Testis (tissue), 3 donors: ENCODE measurements around the gene RNF148. TPM values are rescaled to one million over a fixed set of nuclear protein-coding genes. Genes with fewer than 3 reads are reported as not detected.
"Not testable (repeated sequence)": the region's sequence is repeated elsewhere in the genome, so short reads cannot be mapped to it uniquely, and the experiment has no call there.

Experiments used
- DNase-seq: peaks from one replicate; pipeline ENCODE4 v3.0.0-alpha.2; 2019
- H3K27ac ChIP-seq, 2 donors: fragments of 200-600 bp; sonication (generic); one replicate each; pipeline ENCODE4 v1.5.1; 2019
- H3K27me3 ChIP-seq: fragments of 200-600 bp; sonication (generic); one replicate; pipeline ENCODE4 v1.5.1; 2019
- H3K36me3 ChIP-seq: fragments of 200-600 bp; sonication (generic); one replicate; pipeline ENCODE4 v1.5.1; 2017; ENCODE audit warnings: low read depth; ENCODE audit errors: missing control alignments
- H3K4me1 ChIP-seq: fragments of 200-600 bp; sonication (generic); one replicate; pipeline ENCODE4 v1.5.1; 2019
- H3K4me3 ChIP-seq, 2 donors: fragments of 200-600 bp; sonication (generic); one replicate each; pipeline ENCODE4 v1.5.1; 2017 to 2019
- H3K9me3 ChIP-seq: fragments of 200-600 bp; sonication (generic); one replicate; pipeline ENCODE4 v1.5.1; 2017
- CTCF ChIP-seq, 3 experiments: fragments of 450-650 bp in 2 of 3; fragments of 200-600 bp in 1 of 3; sonication (generic) in 1 of 3; IDR thresholded peaks; one replicate each; pipeline ENCODE4 v1.5.1; 2016 to 2019; ENCODE audit warnings: antibody characterized with exemption in 3 of 3, mild to moderate bottlenecking in 2 of 3, moderate library complexity in 1 of 3
- POLR2A ChIP-seq: fragments of 450-650 bp; IDR thresholded peaks from one replicate; pipeline ENCODE4 v1.6.1; 2017; ENCODE audit warnings: antibody characterized with exemption, mild to moderate bottlenecking, moderate library complexity
- WGBS, 2 donors: methylation state at CpG; one replicate each; pipeline ENCODE4 v1.1.5; 2018; 5-methylcytosine and 5-hydroxymethylcytosine counted together
- intact Hi-C: fragments of 100-400 bp; cut with DNase I; formaldehyde crosslinking; loops from one replicate; pipeline ENCODE4 v1.15.1; 2023; ENCODE audit warnings: low total_unique reads
- polyA plus RNA-seq: library from polyadenylated mRNA; stranded (reverse); fragments of 350-450 nt; fragmentation: Illumina TruSeq; extraction: RNeasy Lipid Tissue Mini Kit (QIAGEN cat#74804); gene quantifications from one replicate; pipeline ENCODE4 v1.2.3, GENCODE V29; 2014; ENCODE audit warnings: low read depth, low replicate concordance; ENCODE audit not compliant: insufficient read depth
- total RNA-seq, 2 donors: library from RNA; depleted of rRNA; stranded (reverse); fragments of >200 nt; gene quantifications; one replicate each; pipeline ENCODE4 v1.2.3, GENCODE V29; 2016

The RNF148 gene
- total and polyA plus RNA-seq, 3 donors from 2014 or later = 16.3 to 37.6 (median 25.6) TPM

DNA sequence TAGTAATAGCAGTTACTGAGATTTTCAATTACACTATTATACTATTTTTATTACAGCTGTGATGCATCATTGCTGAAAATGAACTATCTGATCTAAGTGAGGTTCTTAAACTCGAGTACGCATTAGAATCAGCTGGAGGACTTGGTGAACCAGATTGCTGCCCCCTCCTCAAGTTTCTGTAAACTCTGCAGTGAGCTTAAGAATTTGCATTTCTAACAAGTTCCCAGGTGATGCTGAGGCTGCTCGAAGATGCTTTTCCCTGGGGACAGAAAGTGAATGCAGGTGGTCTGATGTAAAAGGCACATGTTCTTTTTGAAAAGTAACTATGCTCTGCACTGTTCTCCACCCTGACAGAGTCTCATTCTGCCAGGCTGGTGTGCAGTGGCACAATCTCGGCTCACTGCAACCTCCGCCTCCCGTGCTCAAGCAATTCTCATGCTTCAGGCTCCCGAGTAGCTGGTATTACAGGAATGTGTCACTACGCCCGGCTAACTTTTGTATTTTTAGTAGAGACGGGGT is 16.3 kb downstream of the RNF148 start:
- intact Hi-C loops = no loop called here

GRCh38 chr7:122684504-122684903 is 18.2 kb downstream of the RNF148 start:
- no peaks in the 10 kb centered on the region for H3K36me3 ChIP-seq
- DNase-seq = no peak
- no peaks in the 10 kb centered on the region for H3K27me3 ChIP-seq
- no peak overlapping the region for H3K4me3 ChIP-seq
- no peak for TF ChIP-seq POLR2A
- TF ChIP-seq CTCF (IDR thresholded peaks at IDR 0.05) = no peak
- 74 to 80% methylated on average over 2 of the region's 2 CpGs for WGBS, 2 donors
- no peaks in the 10 kb centered on the region for H3K4me1 ChIP-seq
- H3K27ac ChIP-seq = no peak overlapping the region
- H3K9me3 ChIP-seq = no peaks in the 10 kb centered on the region
- intact Hi-C loops = no loop called here

More for the DNA sequence above, 16.3 kb downstream of the RNF148 start:
- H3K27ac ChIP-seq = no peak overlapping the region
- no peak for DNase-seq
- H3K4me3 ChIP-seq = no peak overlapping the region
- H3K9me3 ChIP-seq = no peaks in the 10 kb centered on the region
- no peaks in the 10 kb centered on the region for H3K27me3 ChIP-seq
- H3K36me3 ChIP-seq = no peaks in the 10 kb centered on the region
- no peak for TF ChIP-seq CTCF (IDR thresholded peaks at IDR 0.05)
- no peak for TF ChIP-seq POLR2A
- no peaks in the 10 kb centered on the region for H3K4me1 ChIP-seq
- 77 to 78% methylated on average over 10 of the region's 10 CpGs for WGBS, 2 donors

DNA sequence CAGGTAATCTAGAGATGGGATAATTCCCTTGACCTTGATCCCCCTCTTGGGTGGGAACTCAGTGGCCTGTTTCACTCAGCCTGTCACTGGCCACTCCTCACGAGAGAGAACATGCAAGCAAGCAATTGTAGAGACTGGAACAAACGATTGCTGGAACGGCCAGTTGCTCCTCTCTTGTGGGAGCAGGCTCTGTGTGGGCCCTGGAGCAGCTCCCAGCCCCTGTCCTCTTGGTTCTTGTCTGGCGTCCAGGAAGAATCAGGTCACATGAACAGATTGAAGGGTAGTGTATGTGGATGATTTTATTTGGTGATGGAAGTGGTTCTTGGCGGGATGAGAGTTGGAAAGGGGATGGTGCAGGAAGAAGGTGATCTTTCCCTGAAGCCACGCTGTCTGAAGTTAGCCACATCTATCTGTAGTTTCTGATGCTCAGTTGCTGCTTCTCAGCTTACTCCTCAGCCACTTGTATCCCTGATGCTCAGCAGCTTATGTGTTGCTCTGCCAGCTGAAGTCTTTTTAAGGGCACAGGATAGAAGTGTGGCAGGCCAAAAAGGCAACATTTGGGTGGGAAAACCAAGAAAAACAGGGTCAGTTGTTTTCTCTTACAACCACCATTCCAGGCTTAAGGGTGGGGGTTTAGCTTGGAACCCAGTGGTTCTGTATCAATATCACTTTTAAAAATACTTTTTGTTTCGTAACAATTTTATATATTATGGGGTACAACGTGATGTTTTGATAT is 19.7 kb downstream of the RNF148 start:
- WGBS, 2 donors = 76 to 78% methylated on average over 8 of the region's 8 CpGs
- intact Hi-C loops = no loop called here
- Histone ChIP-seq H3K36me3 (no peaks in the 10 kb centered on the region), H3K27me3 (no peaks in the 10 kb centered on the region), H3K4me3 (no peak overlapping the region), H3K4me1 (no peaks in the 10 kb centered on the region), H3K9me3 (no peaks in the 10 kb centered on the region), H3K27ac (no peak overlapping the region)
- no peak for TF ChIP-seq POLR2A
- no peak for TF ChIP-seq CTCF (IDR thresholded peaks at IDR 0.05)
- no peak for DNase-seq

- H3K4me3 ChIP-seq, intact Hi-C loops, H3K27me3 ChIP-seq, H3K4me1 ChIP-seq, H3K36me3 ChIP-seq, H3K9me3 ChIP-seq, DNase-seq, H3K27ac ChIP-seq: not testable (repeated sequence)
- 94 to 95% methylated on average over 16 of the region's 16 CpGs for WGBS, 2 donors
Observed at GRCh38 chr7:122681186-122681585, 21.5 kb downstream of the RNF148 start.

DNA sequence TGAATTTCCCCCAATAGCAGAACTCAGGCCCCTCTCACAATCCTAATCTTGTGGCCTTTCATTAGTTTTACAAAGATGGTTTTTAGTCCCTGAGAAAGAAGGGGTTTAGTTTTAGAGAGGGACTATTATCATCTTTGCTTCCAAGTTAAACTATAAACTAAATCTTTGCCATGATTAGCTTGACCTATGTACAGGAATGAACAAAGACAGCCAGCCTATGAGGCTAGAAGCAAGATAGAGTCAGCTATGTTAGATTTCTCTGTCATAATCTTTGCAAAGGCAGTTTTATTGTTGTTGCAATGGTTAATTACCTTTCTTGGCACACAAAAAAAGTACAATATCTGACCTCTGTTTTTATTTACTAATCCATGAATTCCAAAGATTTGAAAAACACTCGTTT is 22.9 kb downstream of the RNF148 start:
- TF ChIP-seq POLR2A = no peak
- no peak for TF ChIP-seq CTCF (IDR thresholded peaks at IDR 0.05)
- H3K36me3 ChIP-seq = no peaks in the 10 kb centered on the region

GRCh38 chr7:122679269-122679709 is 23.4 kb downstream of the RNF148 start:
- H3K4me3 ChIP-seq, intact Hi-C loops, H3K27me3 ChIP-seq, H3K9me3 ChIP-seq, DNase-seq, H3K4me1 ChIP-seq, H3K36me3 ChIP-seq, H3K27ac ChIP-seq: not testable (repeated sequence)
- 79 to 83% methylated on average over 9 of the region's 9 CpGs for WGBS, 2 donors

More for the DNA sequence above, 22.9 kb downstream of the RNF148 start:
- Histone ChIP-seq H3K4me1 (no peaks in the 10 kb centered on the region), H3K27ac (no peak overlapping the region), H3K4me3 (no peak overlapping the region), H3K9me3 (no peaks in the 10 kb centered on the region), H3K27me3 (no peaks in the 10 kb centered on the region)
- intact Hi-C loops = no loop called here
- no peak for DNase-seq
- WGBS, 2 donors = 79 to 81% methylated on average over 1 of the region's 1 CpG
